ENCODE measurements around the gene HAND2.

HAND2 gene

GRCh38 chr4:173490256-173490655, 39.8 kb downstream of the HAND2 start:
- DNase-seq (ENCODE audit: low read depth in 1 of 2, low spot score in 1 of 2): peak in 1 of 2 experiments; percentile 79
- no peak overlapping the region for H3K4me3 ChIP-seq (replicated peaks; ENCODE audit: insufficient read depth, low read length)
- no peaks in the 10 kb centered on the region for H3K27me3 ChIP-seq (ENCODE audit: insufficient read depth, poor library complexity, severe bottlenecking)
- peak overlapping the region; percentile 56 for H3K27ac ChIP-seq (replicated peaks)
- TF ChIP-seq REST (IDR thresholded peaks at IDR 0.05; ENCODE audit: insufficient replicate concordance, low read depth) (no peak), CTCF (IDR thresholded peaks at IDR 0.05; ENCODE audit: insufficient read depth, low read length) (no peak), SPI1 (IDR thresholded peaks at IDR 0.05; ENCODE audit: borderline replicate concordance, low read depth) (no peak), POLR2AphosphoS5 (IDR thresholded peaks at IDR 0.05; ENCODE audit: low read depth) (no peak), GABPA (IDR thresholded peaks at IDR 0.05; ENCODE audit: low read depth) (no peak)

GRCh38 chr4:173489514-173489913, 40.5 kb downstream of the HAND2 start:
- TF ChIP-seq GABPA (IDR thresholded peaks at IDR 0.05; ENCODE audit: low read depth) (no peak), SPI1 (IDR thresholded peaks at IDR 0.05; ENCODE audit: borderline replicate concordance, low read depth) (no peak), CTCF (IDR thresholded peaks at IDR 0.05; ENCODE audit: insufficient read depth, low read length) (no peak), POLR2AphosphoS5 (IDR thresholded peaks at IDR 0.05; ENCODE audit: low read depth) (no peak), REST (IDR thresholded peaks at IDR 0.05; ENCODE audit: insufficient replicate concordance, low read depth) (no peak)
- no peak overlapping the region for H3K4me3 ChIP-seq (replicated peaks; ENCODE audit: insufficient read depth, low read length)
- no peaks in the 10 kb centered on the region for H3K27me3 ChIP-seq (ENCODE audit: insufficient read depth, poor library complexity, severe bottlenecking)
- no peak for DNase-seq (ENCODE audit: low read depth in 1 of 2, low spot score in 1 of 2)
- H3K27ac ChIP-seq (replicated peaks): no peak overlapping the region

GRCh38 chr4:173488656-173489055, 41.4 kb downstream of the HAND2 start:
- no peak overlapping the region for H3K4me3 ChIP-seq (replicated peaks; ENCODE audit: insufficient read depth, low read length)
- peak; percentile 23 for TF ChIP-seq REST (IDR thresholded peaks at IDR 0.05; ENCODE audit: insufficient replicate concordance, low read depth)
- no peak for TF ChIP-seq POLR2AphosphoS5 (IDR thresholded peaks at IDR 0.05; ENCODE audit: low read depth)
- H3K27me3 ChIP-seq (ENCODE audit: insufficient read depth, poor library complexity, severe bottlenecking): no peaks in the 10 kb centered on the region
- no peak overlapping the region for H3K27ac ChIP-seq (replicated peaks)
- no peak for DNase-seq (ENCODE audit: low read depth in 1 of 2, low spot score in 1 of 2)

GRCh38 chr4:173488074-173488473, 42.0 kb downstream of the HAND2 start:
- Histone ChIP-seq H3K27me3 (ENCODE audit: insufficient read depth, poor library complexity, severe bottlenecking) (no peaks in the 10 kb centered on the region), H3K4me3 (replicated peaks; ENCODE audit: insufficient read depth, low read length) (no peak overlapping the region), H3K27ac (replicated peaks) (no peak overlapping the region)
- DNase-seq (ENCODE audit: low read depth in 1 of 2, low spot score in 1 of 2): no peak
- TF ChIP-seq GABPA (IDR thresholded peaks at IDR 0.05; ENCODE audit: low read depth) (no peak), POLR2AphosphoS5 (IDR thresholded peaks at IDR 0.05; ENCODE audit: low read depth) (no peak), REST (IDR thresholded peaks at IDR 0.05; ENCODE audit: insufficient replicate concordance, low read depth) (no peak), CTCF (IDR thresholded peaks at IDR 0.05; ENCODE audit: insufficient read depth, low read length) (no peak), SPI1 (IDR thresholded peaks at IDR 0.05; ENCODE audit: borderline replicate concordance, low read depth) (no peak)

All from HL-60 (cell line).